HG03575 (cell line): ENCODE results near the gene GALNT5.
A peak's percentile ranks its signal among the peaks of the same experiment; 100 is the strongest.
"Not testable (repeated sequence)": the region's sequence is repeated elsewhere in the genome, so short reads cannot be mapped to it uniquely, and the experiment has no call there.

Experiments used
- ATAC-seq: cut with Tn5 transposase; IDR thresholded peaks from one replicate; pipeline ENCODE4 v1.9.1; 2021; ENCODE audit not compliant: unreplicated experiment, insufficient number of reproducible peaks, low FRiP score; ENCODE audit errors: extremely low read depth

The GALNT5 gene

DNA sequence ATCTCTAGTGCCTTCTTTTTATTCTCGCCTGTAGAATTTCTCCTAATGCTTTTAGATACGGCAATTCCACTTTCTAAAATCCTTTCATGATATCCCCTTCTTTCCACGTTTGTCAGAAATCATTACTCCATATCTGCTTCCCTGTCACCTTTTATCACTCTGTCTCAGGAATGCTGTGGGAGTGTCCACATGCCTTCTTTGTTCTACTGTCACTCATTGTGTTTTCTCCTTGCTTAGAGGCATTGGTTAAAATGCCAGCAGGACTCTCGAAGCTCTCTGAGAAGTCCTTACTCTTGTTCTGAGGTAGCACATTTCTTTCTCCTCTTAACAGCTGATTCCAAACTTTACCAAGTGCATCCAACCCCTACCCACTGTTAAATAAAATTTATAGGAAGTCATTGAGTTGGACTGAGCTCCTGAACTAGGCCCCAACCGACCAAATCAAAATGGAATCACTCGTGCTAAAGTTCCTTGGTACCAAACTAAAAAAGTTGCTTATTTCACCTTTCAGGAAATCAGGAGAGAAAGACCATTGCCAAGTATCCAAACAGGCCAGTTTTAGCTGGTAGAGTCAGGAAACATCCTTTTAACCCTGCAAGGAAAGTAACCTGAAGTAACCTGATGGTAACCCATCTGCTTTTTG, 10.6 kb upstream of the GALNT5 start:
- ATAC-seq, result no peak

DNA sequence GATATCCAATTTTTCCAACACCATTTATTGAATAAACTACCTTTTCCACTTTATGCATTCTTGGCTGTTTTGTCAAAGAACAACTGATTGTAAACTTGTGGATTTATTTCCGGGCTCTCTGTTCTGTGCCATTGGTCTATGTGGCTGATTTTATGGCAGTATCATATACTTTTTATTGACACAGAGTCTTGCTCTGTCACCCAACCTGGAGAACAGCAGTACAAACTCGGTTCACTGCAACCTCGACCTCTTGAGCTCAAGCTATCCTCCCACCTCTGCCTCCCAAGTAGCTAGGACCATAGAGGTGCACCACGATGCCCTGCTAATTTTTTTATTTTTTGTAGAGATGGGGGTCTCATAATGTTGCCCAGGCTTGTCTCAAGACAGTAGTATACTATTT, 6.7 kb upstream of the GALNT5 start:
- no peak for ATAC-seq

DNA sequence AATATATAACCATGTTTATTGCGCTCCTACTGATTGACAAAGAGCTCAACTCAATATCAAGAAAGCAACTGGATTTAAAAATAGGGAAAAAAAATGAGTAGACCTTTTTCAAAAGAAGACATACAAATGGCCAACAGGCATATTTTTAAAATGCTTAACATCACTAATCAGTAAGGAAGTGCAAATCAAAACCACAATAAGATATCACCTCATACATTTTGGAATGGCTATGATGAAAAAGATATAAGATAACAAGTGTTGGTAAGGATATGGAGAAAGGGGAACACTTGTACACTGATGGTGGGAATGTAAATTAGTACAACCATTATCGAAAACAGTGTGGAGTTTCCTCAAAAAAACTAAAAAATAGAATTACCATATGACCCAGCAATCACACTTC, 5.6 kb upstream of the GALNT5 start:
- ATAC-seq, result no peak

DNA sequence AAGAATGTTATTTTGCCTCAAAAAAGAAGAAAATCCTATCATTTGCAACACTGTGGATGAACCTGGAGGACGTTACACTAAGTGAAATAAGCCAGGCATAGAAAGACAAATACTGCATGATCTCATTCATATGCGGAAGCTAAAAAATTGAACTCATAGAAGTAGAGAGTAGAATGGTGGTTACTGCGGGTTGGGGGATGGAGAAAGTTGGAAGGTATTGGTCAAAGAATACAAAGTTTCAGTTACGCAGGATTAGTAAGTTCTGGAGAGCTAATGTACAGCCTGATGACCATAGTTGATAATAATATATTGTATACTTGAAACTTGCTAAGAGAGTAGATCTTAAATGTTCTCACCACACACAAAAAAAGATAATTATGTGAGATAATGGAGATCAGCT, 5.0 kb upstream of the GALNT5 start:
- ATAC-seq, result no peak

DNA sequence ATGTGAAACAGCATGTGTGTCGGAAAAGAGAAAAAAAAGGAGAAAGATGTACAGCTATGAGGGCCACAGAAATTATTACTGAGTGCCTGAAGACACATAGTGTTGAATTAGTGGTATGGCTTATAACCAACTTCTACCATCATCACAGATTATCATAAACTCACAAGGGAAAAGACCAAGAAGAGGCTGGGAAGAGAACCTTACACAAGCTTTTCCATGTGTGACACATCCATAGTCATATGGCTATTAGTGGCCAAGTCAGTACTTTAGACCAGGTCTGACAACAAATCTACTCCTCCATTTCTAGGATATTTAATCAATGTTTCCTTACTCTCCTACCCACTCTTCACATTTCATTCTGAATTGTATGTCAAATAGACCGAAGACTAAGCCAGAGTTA, 3.5 kb upstream of the GALNT5 start:
- ATAC-seq, result no peak

DNA sequence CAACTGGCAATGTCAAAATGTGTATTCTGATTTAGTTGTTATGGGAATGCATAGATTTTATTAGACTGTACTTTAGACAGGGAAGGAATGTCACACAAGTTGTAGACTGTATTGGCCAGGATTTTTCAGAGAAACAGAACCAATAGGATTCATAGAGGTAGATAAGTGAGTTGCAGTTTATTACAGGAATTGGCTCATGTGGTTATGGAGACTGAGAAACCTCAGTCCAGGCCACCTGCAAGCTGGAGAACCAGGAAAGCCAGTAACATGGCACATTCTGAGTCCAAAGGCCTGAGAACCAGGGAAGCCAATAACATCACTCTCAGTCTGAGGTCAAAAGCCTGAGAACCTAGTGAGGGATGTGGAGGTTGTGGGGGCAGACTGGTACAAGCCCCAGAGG, 1.8 kb upstream of the GALNT5 start:
- ATAC-seq, result no peak

DNA sequence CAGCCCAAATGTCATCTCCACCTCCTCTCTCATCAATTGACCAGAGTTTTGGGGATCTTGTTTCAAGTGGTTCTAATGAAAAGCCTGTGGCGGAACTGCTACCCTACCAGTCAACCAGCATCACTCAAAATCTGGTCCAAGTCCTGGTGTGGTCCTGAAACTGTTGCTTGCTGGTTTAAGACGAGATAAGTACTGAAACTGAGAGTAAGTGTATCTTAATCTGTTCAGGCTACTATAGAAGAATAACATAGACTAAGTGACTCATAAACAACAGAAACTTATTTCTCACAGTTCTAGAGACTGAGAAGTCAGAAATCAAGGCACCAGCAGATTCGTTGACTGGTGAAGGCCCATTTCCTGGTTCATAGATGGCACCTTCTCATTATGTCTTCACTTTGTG, 879 bp upstream of the GALNT5 start:
- ATAC-seq, result peak; percentile 100

DNA sequence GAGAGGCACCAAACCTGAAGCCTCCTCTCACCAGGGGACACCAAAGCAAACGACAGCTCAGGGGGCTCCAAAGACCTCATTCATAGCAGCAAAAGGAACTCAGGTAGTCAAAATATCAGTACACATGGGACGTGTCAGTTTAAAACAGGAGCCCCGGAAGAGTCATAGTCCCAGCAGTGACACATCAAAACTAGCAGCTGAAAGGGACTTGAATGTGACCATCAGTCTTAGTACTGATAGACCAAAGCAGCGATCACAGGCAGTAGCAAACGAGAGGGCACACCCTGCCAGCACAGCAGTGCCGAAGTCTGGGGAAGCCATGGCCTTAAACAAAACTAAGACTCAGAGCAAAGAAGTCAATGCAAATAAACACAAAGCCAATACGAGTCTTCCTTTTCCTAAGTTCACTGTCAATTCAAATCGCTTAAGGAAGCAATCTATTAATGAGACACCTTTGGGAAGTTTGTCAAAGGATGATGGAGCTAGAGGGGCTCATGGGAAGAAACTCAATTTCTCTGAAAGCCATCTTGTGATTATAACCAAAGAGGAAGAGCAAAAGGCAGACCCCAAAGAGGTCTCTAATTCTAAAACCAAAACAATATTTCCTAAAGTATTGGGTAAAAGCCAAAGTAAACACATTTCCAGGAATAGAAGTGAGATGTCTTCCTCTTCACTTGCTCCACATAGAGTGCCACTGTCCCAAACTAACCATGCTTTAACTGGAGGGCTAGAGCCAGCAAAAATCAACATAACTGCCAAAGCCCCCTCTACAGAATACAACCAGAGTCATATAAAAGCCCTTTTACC, 1.2 kb downstream of the GALNT5 start:
- no peak for ATAC-seq

DNA sequence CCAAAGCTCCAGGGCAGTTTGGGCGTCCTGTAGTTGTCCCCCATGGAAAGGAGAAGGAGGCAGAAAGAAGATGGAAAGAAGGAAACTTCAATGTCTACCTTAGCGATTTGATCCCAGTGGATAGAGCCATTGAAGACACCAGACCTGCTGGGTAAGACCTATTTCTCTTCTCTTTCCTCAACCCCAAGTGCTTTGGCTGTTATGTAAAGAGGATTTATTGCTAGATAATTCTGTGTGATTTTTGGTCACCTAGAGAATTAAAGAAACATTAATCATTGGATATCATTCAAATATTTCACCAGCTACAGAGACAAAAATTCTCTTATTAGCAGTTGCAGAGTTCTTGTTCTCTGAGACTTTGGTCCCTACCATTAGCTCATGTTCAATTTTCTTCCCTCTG, 1.9 kb downstream of the GALNT5 start:
- no peak for ATAC-seq

DNA sequence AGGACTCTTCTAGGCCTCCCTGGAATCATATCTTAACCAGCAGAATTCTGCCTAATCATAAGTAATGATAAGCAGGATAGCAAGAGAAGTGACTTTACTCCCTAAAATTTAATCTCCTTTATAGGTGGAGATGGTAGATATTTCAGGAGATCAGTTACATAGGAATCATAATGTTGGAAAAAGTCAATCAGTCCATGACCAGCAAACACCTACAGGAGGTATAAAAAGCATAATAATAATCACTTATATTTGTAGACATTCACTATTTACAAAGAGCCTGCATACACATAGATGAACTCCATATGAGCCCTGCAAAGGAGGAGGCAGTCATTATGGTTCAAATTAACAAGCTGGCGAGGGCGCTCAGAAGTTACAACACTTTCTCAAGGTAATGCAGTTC, 2.5 kb downstream of the GALNT5 start:
- no peak for ATAC-seq

DNA sequence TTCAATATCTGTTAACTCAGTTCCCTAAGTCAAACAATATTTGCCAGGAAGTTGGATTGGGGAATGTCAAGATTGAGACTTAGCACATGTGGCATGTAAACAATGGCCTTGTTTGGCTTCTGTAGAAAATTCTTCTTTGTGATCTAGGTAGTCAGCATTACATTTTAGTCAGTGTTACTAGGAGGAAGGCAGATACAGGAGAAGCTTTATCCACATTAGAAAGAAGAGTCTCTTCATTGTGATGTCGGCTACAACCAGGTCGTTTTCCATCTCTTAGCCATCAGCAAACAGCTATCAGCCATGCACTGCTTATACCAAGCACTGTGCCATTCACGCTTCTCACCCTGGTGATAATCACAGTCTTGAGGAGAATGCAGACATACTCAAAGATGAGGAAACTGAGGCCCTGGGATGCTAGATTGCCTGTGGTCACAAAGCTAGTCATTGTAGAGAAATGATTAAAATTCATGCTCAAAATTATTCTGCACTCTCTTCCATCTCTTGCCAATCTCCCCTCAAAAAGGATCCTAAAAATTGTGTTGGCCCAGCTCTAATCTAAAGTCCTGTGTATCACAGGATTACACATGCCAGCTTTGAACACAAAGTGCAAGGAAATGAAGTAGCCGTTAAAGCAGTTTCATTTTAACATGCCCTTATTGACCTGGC, 3.2 kb downstream of the GALNT5 start:
- ATAC-seq, result no peak

DNA sequence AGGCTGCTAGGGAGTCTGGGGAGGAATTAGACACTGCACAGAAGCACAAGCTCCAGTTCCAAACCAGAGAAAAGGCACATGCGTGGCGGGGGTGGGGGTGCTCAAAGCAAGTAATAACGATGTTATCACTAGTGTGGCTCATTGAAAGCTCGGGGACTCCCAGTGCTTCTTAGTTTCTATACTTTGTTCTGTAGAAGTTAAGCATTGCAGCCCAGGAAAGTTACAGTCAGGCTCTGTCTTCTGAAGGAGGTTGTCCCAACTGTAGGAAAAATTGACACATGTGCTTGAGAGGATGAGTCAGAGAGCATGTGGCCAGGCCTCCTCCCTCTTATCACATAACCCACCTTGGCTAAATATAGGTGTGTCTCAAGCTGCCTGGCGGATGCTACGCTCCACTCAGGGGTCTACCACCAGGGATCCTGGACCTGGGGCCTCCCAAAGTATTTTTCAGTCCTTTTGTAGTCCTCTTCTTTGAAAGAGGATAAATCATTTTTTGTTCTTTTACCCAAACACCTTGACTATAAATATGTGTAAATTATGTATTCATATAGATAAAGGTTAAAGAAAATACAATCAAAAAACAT, 3.8 kb downstream of the GALNT5 start:
- no peak for ATAC-seq

DNA sequence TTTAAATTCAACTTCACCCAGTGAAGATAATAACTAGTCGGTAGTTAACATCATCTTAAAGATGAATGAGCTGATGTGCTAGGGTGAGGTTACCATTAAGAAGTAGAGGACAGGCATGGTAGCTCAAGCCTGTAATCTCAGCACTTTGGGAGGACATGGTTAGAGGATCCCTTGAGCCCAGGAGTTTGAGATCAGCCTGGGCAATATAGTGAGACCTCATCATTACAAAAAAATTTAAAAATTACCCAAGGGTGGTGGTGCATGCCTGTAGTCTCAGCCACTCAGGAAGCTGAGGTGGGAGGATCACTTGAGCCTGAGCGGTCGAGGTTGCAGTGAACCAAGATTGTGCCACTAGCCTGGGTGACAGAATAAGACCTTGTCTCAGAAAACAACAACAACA, 4.7 kb downstream of the GALNT5 start:
- ATAC-seq, result no peak

DNA sequence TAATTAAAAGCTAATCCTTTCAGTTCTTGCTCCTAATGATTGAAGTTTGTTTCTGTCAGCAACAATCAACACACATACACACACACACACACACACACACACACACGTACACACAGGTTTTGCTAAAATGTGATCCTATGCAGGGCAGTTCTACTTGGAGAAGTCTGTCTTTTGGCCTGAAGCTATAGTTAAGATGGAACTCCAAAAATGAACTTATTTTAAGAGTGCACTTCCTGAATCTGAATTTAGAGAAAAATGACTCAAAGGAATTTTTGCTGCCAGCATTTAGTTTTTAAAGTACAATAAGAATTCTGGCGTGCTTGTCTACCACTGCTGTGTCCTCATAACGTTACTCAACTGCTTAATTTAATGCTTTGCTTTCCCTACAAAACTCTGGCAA, 6.6 kb downstream of the GALNT5 start:
- ATAC-seq, result no peak

DNA sequence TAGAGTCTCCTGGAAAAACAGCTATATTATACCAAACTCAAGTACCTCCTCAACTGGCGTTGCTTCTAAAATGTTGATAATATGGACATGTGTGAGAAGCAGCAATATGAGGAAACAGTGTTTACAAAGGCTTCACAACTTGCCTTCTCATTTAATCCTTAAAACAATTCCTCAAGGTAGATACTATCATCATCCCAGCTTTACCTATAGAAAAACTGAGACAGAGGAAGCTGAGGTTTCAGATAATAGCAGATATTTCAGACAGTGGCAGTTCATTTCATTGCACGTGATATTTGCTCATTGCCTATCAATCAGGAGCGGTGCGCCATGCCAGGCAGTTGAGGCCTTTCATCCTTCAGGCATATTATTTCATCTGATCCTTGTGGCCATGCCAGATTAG, 8.3 kb downstream of the GALNT5 start:
- ATAC-seq, result no peak

DNA sequence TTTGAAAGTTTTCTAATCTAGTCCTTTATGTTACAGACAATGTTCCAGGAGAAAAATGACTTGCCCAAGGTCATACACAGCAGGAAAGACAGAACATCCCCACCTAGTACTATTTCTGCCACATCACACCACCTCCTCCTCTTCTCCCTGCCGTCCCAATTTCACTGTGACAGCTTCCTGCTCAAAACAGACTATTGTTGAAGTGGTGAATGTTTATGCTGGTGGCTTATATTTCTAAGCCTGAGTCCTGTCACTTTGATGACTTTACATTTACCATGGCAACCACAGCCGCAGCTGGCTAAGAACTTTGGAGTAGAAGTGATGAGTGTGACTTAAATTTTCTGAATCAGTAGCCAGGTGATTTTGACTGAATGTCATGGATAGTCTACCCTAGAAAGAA, 10.0 kb downstream of the GALNT5 start:
- ATAC-seq, result no peak

DNA sequence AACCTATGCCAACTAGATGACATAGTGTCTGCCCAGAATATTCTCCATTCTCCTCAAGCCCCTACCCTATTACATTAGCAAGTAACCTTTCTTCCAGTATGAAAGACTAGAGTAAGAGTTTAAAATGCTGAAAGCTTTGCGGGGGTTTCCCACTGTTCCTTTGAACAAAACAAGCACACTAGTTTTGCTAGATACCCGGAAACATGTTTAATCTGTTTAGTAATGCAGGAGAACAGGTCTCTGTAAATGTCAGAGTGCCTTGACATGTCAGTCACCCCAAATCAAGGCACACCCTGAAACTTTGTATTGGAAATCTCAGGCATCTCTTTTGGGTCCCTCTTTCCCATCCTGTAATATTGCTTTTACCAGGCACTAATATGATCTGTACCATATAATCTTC, 11.6 kb downstream of the GALNT5 start:
- ATAC-seq, result no peak

DNA sequence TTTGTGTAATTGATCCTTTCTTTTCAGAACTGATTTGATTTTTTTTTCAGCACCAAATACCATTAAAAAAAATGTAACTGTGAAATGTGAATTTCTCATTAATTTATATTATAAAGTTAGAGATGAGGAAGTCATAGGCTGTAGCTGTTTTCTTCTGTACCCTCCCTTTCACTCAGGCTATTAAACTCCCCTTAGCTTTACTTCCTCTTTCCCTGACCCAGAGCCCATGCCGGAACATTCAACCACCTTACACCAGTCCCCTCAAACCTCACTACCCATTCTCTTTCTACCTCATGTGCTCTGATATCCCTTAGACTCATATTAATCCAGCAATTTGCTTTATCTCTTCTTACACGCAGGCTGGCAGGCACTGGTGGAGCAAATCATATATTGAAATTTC, 12.4 kb downstream of the GALNT5 start:
- ATAC-seq, result no peak

DNA sequence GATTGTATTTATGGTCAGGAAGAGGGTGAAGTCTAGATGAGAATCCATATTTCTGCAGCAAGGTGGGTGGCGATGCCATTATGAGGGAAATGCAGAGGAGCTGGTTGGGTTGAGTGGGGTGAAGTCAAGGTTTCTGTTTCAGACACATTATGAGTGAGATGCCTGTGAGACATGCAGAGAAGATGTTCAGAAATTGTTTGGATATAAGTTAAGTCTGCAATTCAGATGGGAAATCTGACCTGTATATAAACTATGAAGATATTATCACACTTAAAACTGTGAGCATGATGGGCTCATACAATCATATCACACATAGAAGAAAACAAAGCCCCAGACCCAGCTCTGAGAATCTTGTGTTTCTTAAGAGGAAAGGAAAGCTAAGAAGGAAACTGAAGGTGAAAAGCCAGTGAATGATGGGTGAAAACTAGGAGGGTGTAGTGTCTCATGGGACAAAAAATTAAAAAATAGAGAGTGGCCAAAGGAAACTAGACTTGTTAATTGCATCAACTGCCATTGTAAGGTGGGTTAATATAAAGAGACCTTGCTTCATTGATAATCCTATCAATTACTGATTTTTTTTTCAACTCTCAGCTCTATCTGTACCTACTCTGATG, 14.2 kb downstream of the GALNT5 start:
- ATAC-seq, result no peak

DNA sequence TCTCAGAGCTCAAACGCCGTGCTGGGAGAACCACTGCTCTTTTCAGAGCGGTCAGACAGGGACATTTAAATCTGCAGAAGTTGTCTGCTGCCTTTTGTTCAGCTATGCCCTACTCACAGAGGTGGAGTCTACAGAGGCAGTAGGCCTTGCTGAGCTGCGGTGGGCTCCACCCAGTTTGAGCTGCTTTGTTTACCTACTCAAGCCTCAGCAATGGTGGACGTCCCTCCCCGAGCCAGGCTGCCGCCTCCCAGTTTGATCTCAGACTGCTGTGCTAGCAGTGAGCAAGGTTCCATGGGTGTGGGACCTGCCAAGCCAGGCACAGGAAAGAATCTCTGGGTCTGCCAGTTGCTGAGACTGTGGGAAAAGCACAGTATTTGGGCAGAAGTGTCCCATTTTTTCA, 21.8 kb downstream of the GALNT5 start:
- not testable (repeated sequence) for ATAC-seq
